Adrenal gland (tissue), 5 donors: Measurements from ENCODE around the gene ACSM6.

Experiments
- CTCF ChIP-seq, 6 experiments: fragments of 450-650 bp in 4 of 6; fragments of 200-600 bp in 2 of 6; sonication (generic) in 1 of 6; IDR thresholded peaks; 1 replicate in 5 of 6; 2 replicates in 1 of 6; pipeline versions ENCODE4 v1.5.1 to v1.8.0; 2016 to 2021; ENCODE audit warnings: antibody characterized with exemption in 6 of 6, mild to moderate bottlenecking in 2 of 6, moderate library complexity in 1 of 6
- POLR2A ChIP-seq, 2 donors: fragments of 450-650 bp; IDR thresholded peaks; one replicate each; pipeline ENCODE4 v1.6.1; 2017; ENCODE audit warnings: antibody characterized with exemption in 2 of 2, mild to moderate bottlenecking in 2 of 2, moderate library complexity in 1 of 2
- donor health status: DM: no; HTN: no; CAD: no.

GRCh38 chr10:95176101-95176500 is 17.9 kb upstream of the ACSM6 start:
- no peak for TF ChIP-seq CTCF (IDR thresholded peaks at IDR 0.05)
- TF ChIP-seq POLR2A (IDR thresholded peaks at IDR 0.05): no peak
